Measurements from ENCODE around the gene R3HCC1L.

R3HCC1L gene

DNA sequence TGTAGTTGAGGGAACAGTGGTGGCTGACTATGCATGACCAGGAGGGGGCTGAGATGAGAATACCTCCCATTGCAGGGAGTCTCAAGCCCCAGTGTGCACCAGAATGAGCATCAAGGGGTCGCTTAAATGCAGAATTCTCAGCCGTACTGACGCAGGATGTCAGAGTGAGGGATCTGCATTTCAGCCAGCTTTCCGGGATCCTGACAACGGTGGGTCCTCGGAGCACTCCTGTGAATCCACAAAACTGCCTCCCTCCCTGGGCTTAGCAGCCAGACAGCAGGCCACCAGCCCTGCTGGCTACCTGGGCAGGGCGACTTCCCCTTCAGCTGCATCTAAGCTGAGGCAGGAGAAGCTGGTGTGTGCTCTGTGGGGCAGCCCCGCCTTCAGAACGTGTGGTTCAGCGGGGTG, 155.3 kb downstream of the R3HCC1L start:
- Histone ChIP-seq H3K9me2 (replicated peaks; ENCODE audit: low read depth, low read length) (no peaks in the 10 kb centered on the region), H3K4me3 (ENCODE audit: low read length, poor library complexity, severe bottlenecking) (no peak overlapping the region), H4K20me1 (ENCODE audit: insufficient read depth, low read length, poor library complexity, severe bottlenecking) (no peaks in the 10 kb centered on the region), H3K4me2 (ENCODE audit: low read depth, low read length, poor library complexity, severe bottlenecking) (no peak overlapping the region), H3K4me1 (ENCODE audit: insufficient read depth, low read length, poor library complexity, severe bottlenecking) (peaks cover 3% of the 10 kb centered on the region), H3K36me3 (ENCODE audit: insufficient read depth, low read length) (no peaks in the 10 kb centered on the region), H3K79me2 (ENCODE audit: insufficient read depth, low read length) (no peaks in the 10 kb centered on the region), H3F3A (ENCODE audit: low read depth) (no peaks in the 10 kb centered on the region), H3K9me3 (ENCODE audit: insufficient read depth, low read depth, low read length) (no peaks in the 10 kb centered on the region), H2AFZ (ENCODE audit: low read length) (no peak overlapping the region), H3K9ac (ENCODE audit: low read depth, low read length, poor library complexity, severe bottlenecking) (no peak overlapping the region), H3K27me3 (ENCODE audit: insufficient read depth, low read length, poor library complexity, severe bottlenecking) (no peaks in the 10 kb centered on the region)
- no peak for TF ChIP-seq EZH2phosphoT487 (IDR thresholded peaks at IDR 0.05; ENCODE audit: borderline replicate concordance)
- TF ChIP-seq, protein P1, sequence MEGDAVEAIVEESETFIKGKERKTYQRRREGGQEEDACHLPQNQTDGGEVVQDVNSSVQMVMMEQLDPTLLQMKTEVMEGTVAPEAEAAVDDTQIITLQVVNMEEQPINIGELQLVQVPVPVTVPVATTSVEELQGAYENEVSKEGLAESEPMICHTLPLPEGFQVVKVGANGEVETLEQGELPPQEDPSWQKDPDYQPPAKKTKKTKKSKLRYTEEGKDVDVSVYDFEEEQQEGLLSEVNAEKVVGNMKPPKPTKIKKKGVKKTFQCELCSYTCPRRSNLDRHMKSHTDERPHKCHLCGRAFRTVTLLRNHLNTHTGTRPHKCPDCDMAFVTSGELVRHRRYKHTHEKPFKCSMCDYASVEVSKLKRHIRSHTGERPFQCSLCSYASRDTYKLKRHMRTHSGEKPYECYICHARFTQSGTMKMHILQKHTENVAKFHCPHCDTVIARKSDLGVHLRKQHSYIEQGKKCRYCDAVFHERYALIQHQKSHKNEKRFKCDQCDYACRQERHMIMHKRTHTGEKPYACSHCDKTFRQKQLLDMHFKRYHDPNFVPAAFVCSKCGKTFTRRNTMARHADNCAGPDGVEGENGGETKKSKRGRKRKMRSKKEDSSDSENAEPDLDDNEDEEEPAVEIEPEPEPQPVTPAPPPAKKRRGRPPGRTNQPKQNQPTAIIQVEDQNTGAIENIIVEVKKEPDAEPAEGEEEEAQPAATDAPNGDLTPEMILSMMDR (conservative IDR thresholded peaks at IDR 0.05; ENCODE audit: low read length) = no peak

DNA sequence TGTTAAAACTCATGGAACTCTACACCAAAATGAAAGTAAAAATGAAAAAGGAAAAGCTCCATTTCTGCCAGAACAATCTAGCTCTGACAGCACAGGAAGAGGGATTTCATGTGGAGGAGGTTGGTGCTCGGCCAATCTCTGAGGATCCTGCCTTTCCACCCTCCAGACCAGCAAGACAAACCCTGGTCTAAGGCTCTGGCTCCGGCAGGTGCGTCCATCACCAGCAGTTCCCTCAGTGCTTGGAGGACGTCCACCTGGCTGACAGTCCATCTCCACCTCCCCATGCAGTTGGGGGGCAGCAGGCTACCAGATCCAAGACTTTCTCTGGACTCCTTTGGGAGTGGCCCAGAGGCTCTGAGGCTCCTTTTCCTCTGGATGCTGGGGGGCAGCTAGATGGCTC, 158.5 kb downstream of the R3HCC1L start:
- TF ChIP-seq EZH2phosphoT487 (IDR thresholded peaks at IDR 0.05; ENCODE audit: borderline replicate concordance) = no peak
- TF ChIP-seq, protein P1 (conservative IDR thresholded peaks at IDR 0.05; ENCODE audit: low read length) = no peak
- H3F3A ChIP-seq (ENCODE audit: low read depth) = no peaks in the 10 kb centered on the region
- H3K9me2 ChIP-seq (replicated peaks; ENCODE audit: low read depth, low read length) = no peaks in the 10 kb centered on the region
- no peak overlapping the region for H3K4me3 ChIP-seq (ENCODE audit: low read length, poor library complexity, severe bottlenecking)
- H2AFZ ChIP-seq (ENCODE audit: low read length) = no peak overlapping the region
- H3K4me2 ChIP-seq (ENCODE audit: low read depth, low read length, poor library complexity, severe bottlenecking) = no peak overlapping the region
- no peaks in the 10 kb centered on the region for H4K20me1 ChIP-seq (ENCODE audit: insufficient read depth, low read length, poor library complexity, severe bottlenecking)
- H3K9ac ChIP-seq (ENCODE audit: low read depth, low read length, poor library complexity, severe bottlenecking) = no peak overlapping the region
- H3K79me2 ChIP-seq (ENCODE audit: insufficient read depth, low read length) = no peaks in the 10 kb centered on the region
- H3K4me1 ChIP-seq (ENCODE audit: insufficient read depth, low read length, poor library complexity, severe bottlenecking) = peaks cover 24% of the 10 kb centered on the region
- H3K27me3 ChIP-seq (ENCODE audit: insufficient read depth, low read length, poor library complexity, severe bottlenecking) = no peaks in the 10 kb centered on the region
- no peaks in the 10 kb centered on the region for H3K9me3 ChIP-seq (ENCODE audit: insufficient read depth, low read depth, low read length)
- no peaks in the 10 kb centered on the region for H3K36me3 ChIP-seq (ENCODE audit: insufficient read depth, low read length)

DNA sequence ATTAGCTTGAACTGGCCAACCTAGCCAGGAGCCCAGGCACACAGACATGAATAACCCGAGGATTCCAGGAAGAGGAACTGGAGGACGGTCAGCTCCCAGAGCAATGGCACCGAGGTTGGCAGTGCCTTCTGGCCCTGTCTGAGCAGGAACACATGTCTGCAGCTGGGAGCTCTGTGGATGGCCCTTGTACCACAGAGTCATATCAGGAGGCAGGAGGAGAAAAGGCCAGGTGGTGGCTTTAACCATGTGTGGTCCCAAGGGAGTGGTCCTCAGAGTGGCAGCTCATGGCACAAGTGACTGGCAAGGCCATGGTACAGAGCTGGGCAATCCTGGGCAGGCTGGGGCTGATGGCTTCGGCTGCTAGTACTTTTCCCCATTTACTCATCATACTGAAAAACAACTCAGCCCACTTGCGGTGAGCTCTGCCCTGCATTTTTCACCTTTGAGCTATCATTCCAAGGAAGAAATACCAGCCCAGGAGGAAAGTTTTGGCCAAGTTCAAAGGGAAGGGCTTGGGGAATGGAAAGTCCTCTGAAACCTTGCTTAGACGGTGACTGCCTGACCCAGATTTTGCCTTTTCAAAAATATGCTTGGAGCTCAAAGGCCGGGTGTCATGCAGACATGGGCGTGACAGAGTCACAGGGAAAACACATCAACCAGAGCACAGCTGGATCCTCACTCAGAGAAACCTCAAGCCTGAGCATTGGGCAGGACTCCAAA, 159.3 kb downstream of the R3HCC1L start:
- no peaks in the 10 kb centered on the region for H3K79me2 ChIP-seq (ENCODE audit: insufficient read depth, low read length)
- H3K27me3 ChIP-seq (ENCODE audit: insufficient read depth, low read length, poor library complexity, severe bottlenecking) = no peaks in the 10 kb centered on the region
- H3K9me3 ChIP-seq (ENCODE audit: insufficient read depth, low read depth, low read length) = no peaks in the 10 kb centered on the region
- no peaks in the 10 kb centered on the region for H4K20me1 ChIP-seq (ENCODE audit: insufficient read depth, low read length, poor library complexity, severe bottlenecking)
- no peak overlapping the region for H3K4me2 ChIP-seq (ENCODE audit: low read depth, low read length, poor library complexity, severe bottlenecking)
- H2AFZ ChIP-seq (ENCODE audit: low read length) = no peak overlapping the region
- no peaks in the 10 kb centered on the region for H3K9me2 ChIP-seq (replicated peaks; ENCODE audit: low read depth, low read length)
- H3F3A ChIP-seq (ENCODE audit: low read depth) = no peaks in the 10 kb centered on the region
- no peak overlapping the region for H3K9ac ChIP-seq (ENCODE audit: low read depth, low read length, poor library complexity, severe bottlenecking)
- no peaks in the 10 kb centered on the region for H3K36me3 ChIP-seq (ENCODE audit: insufficient read depth, low read length)
- TF ChIP-seq EZH2phosphoT487 (IDR thresholded peaks at IDR 0.05; ENCODE audit: borderline replicate concordance) = no peak
- TF ChIP-seq, protein P1 (conservative IDR thresholded peaks at IDR 0.05; ENCODE audit: low read length) = no peak
- peaks cover 24% of the 10 kb centered on the region for H3K4me1 ChIP-seq (ENCODE audit: insufficient read depth, low read length, poor library complexity, severe bottlenecking)
- H3K4me3 ChIP-seq (ENCODE audit: low read length, poor library complexity, severe bottlenecking) = no peak overlapping the region
